ENCODE measurements around the gene KEL.

The KEL gene

GRCh38 chr7:142956951-142957623, 5.1 kb downstream of the KEL start:
- no peak for TF ChIP-seq CTCF (IDR thresholded peaks at IDR 0.05; ENCODE audit: extremely low read depth, insufficient read depth, missing control alignments)
- in situ Hi-C loops (cut with MboI; ENCODE audit: low pct_unique_long_range_greater_than_20kb, low sequenced_read_pairs, unreplicated experiment), result no loop called here
- DNase-seq (ENCODE audit: low spot score), result no peak

GRCh38 chr7:142954680-142955268, 7.4 kb downstream of the KEL start:
- in situ Hi-C loops (cut with MboI; ENCODE audit: low pct_unique_long_range_greater_than_20kb, low sequenced_read_pairs, unreplicated experiment), result no loop called here
- DNase-seq (ENCODE audit: low spot score), result no peak
- no peak for TF ChIP-seq CTCF (IDR thresholded peaks at IDR 0.05; ENCODE audit: extremely low read depth, insufficient read depth, missing control alignments)

- in situ Hi-C loops (cut with MboI; ENCODE audit: low pct_unique_long_range_greater_than_20kb, low sequenced_read_pairs, unreplicated experiment), result no loop called here
- no peak for TF ChIP-seq CTCF (IDR thresholded peaks at IDR 0.05; ENCODE audit: extremely low read depth, insufficient read depth, missing control alignments)
These were observed 11.9 kb downstream of the KEL start for GRCh38 chr7:142950235-142950634.

GRCh38 chr7:142948603-142949002, 13.6 kb downstream of the KEL start:
- no peak for DNase-seq (ENCODE audit: low spot score)
- in situ Hi-C loops (cut with MboI; ENCODE audit: low pct_unique_long_range_greater_than_20kb, low sequenced_read_pairs, unreplicated experiment), result no loop called here
- TF ChIP-seq CTCF (IDR thresholded peaks at IDR 0.05; ENCODE audit: extremely low read depth, insufficient read depth, missing control alignments), result no peak

More at GRCh38 chr7:142950235-142950634, 11.9 kb downstream of the KEL start:
- no peak for DNase-seq (ENCODE audit: low spot score)

DNA sequence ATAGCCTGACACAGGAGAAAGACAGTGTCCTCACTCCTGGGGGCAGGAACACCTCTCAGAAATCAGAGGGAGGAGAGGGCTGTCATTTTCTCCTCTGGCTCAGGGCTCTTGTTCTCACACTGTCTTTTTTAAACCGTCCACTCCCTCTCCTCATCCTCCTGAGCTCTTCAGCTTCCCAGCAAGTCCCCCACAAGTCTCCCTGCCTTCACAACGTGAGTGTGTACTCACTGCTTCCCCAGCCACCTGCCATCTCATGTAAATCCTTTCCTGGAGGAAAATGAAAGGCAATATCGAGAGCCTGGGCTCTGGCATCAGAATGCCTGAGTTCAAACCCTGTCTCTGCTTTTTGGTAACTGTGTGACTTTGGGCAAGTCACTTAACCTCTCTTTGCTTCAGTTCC, 17.2 kb downstream of the KEL start:
- DNase-seq (ENCODE audit: low spot score), result no peak
- no peak for TF ChIP-seq CTCF (IDR thresholded peaks at IDR 0.05; ENCODE audit: extremely low read depth, insufficient read depth, missing control alignments)
- in situ Hi-C loops (cut with MboI; ENCODE audit: low pct_unique_long_range_greater_than_20kb, low sequenced_read_pairs, unreplicated experiment), result no loop called here

GRCh38 chr7:142943706-142944268, 18.4 kb downstream of the KEL start:
- in situ Hi-C loops (cut with MboI; ENCODE audit: low pct_unique_long_range_greater_than_20kb, low sequenced_read_pairs, unreplicated experiment), result no loop called here
- no peak for DNase-seq (ENCODE audit: low spot score)
- no peak for TF ChIP-seq CTCF (IDR thresholded peaks at IDR 0.05; ENCODE audit: extremely low read depth, insufficient read depth, missing control alignments)

Data from GM13977 (cell line).